Type B pancreatic cell (in vitro differentiated cells): ENCODE data around the gene RNF103. TPM values are rescaled to one million over a fixed set of nuclear protein-coding genes. Genes with fewer than 3 reads are reported as not detected.
A peak's percentile ranks its signal among the peaks of the same experiment; 100 is the strongest.

Experiments used
- DNase-seq: peaks from one replicate; pipeline ENCODE4 v3.0.0; 2021; ENCODE audit warnings: mixed read lengths; ENCODE audit not compliant: unreplicated experiment; ENCODE audit errors: extremely low spot score
- H3K27ac Mint-ChIP-seq: 2 replicates; pipeline ENCODE4 v1.8.0; 2021; ENCODE audit warnings: mild to moderate bottlenecking, mixed read lengths
- H3K27me3 Mint-ChIP-seq: 2 replicates; pipeline ENCODE4 v1.8.0; 2021; ENCODE audit warnings: mixed read lengths
- H3K36me3 Mint-ChIP-seq: 2 replicates; pipeline ENCODE4 v1.8.0; 2021; ENCODE audit warnings: mixed read lengths
- H3K4me1 Mint-ChIP-seq: one replicate; pipeline ENCODE4 v1.8.0; 2021; ENCODE audit warnings: mixed read lengths; ENCODE audit not compliant: unreplicated experiment
- H3K4me3 Mint-ChIP-seq: 2 replicates; pipeline ENCODE4 v1.8.0; 2021; ENCODE audit warnings: mild to moderate bottlenecking, mixed read lengths
- H3K9me3 Mint-ChIP-seq: 2 replicates; pipeline ENCODE4 v1.8.0; 2021; ENCODE audit warnings: mixed read lengths
- CTCF ChIP-seq: fragments of 200-600 bp; sonication (generic); conservative IDR thresholded peaks from 2 replicates; pipeline ENCODE4 v1.5.0; 2021; ENCODE audit warnings: antibody characterized with exemption, mild to moderate bottlenecking
- total RNA-seq: library from RNA; stranded (reverse); gene quantifications from 2 replicates; pipeline ENCODE4 v1.2.1, GENCODE V29; 2021; ENCODE audit warnings: low replicate concordance

RNF103 gene
- total RNA-seq, 1 donor from 2014 or later, result 21.2 TPM

- peak; percentile 73 for DNase-seq
- H3K36me3 Mint-ChIP-seq, result peaks cover 9% of the 10 kb centered on the region
- H3K4me1 Mint-ChIP-seq, result peaks cover 14% of the 10 kb centered on the region
- peak overlapping the region; percentile 96 for H3K4me3 Mint-ChIP-seq
- no peaks in the 10 kb centered on the region for H3K9me3 Mint-ChIP-seq
- H3K27ac Mint-ChIP-seq, result peak overlapping the region; percentile 96
- H3K27me3 Mint-ChIP-seq, result no peaks in the 10 kb centered on the region
- TF ChIP-seq CTCF, result no peak
Observed at GRCh38 chr2:86623043-86623493, 597 bp downstream of the RNF103 start.

GRCh38 chr2:86622519-86623042 is 1.1 kb downstream of the RNF103 start:
- Mint-ChIP-seq H3K27me3 (no peaks in the 10 kb centered on the region), H3K4me1 (peaks cover 14% of the 10 kb centered on the region), H3K27ac (peak overlapping the region; percentile 96), H3K9me3 (no peaks in the 10 kb centered on the region), H3K4me3 (peak overlapping the region; percentile 96), H3K36me3 (peaks cover 9% of the 10 kb centered on the region)
- no peak for TF ChIP-seq CTCF
- no peak for DNase-seq

- H3K36me3 Mint-ChIP-seq, result peaks cover 16% of the 10 kb centered on the region
- H3K27me3 Mint-ChIP-seq, result no peaks in the 10 kb centered on the region
- no peak for DNase-seq
- peak; percentile 31 for TF ChIP-seq CTCF
- no peaks in the 10 kb centered on the region for H3K9me3 Mint-ChIP-seq
- peaks cover 14% of the 10 kb centered on the region for H3K4me1 Mint-ChIP-seq
- H3K27ac Mint-ChIP-seq, result peak overlapping the region; percentile 81
- H3K4me3 Mint-ChIP-seq, result peak overlapping the region; percentile 96
Observed at GRCh38 chr2:86621280-86621943, 2.3 kb downstream of the RNF103 start.

- Mint-ChIP-seq H3K4me3 (no peak overlapping the region), H3K9me3 (no peaks in the 10 kb centered on the region), H3K27me3 (no peaks in the 10 kb centered on the region)
Observed at GRCh38 chr2:86617738-86618137, 5.9 kb downstream of the RNF103 start.

GRCh38 chr2:86617153-86617552 is 6.5 kb downstream of the RNF103 start:
- peaks cover 14% of the 10 kb centered on the region for H3K4me1 Mint-ChIP-seq
- peaks cover 37% of the 10 kb centered on the region for H3K36me3 Mint-ChIP-seq
- no peak overlapping the region for H3K27ac Mint-ChIP-seq
- H3K27me3 Mint-ChIP-seq, result no peaks in the 10 kb centered on the region
- no peak overlapping the region for H3K4me3 Mint-ChIP-seq
- DNase-seq, result no peak
- TF ChIP-seq CTCF, result no peak
- no peaks in the 10 kb centered on the region for H3K9me3 Mint-ChIP-seq

More at GRCh38 chr2:86617738-86618137, 5.9 kb downstream of the RNF103 start:
- Mint-ChIP-seq H3K27ac (no peak overlapping the region), H3K4me1 (peaks cover 14% of the 10 kb centered on the region), H3K36me3 (peaks cover 37% of the 10 kb centered on the region)
- no peak for DNase-seq
- no peak for TF ChIP-seq CTCF
